Amniotic epithelial cell (primary cell): ENCODE measurements around the gene HES3.

Experiments used
- DNase-seq: peaks from one replicate; pipeline ENCODE4 v3.0.0-alpha.2; 2010; ENCODE audit warnings: low read depth

Gene HES3

DNA sequence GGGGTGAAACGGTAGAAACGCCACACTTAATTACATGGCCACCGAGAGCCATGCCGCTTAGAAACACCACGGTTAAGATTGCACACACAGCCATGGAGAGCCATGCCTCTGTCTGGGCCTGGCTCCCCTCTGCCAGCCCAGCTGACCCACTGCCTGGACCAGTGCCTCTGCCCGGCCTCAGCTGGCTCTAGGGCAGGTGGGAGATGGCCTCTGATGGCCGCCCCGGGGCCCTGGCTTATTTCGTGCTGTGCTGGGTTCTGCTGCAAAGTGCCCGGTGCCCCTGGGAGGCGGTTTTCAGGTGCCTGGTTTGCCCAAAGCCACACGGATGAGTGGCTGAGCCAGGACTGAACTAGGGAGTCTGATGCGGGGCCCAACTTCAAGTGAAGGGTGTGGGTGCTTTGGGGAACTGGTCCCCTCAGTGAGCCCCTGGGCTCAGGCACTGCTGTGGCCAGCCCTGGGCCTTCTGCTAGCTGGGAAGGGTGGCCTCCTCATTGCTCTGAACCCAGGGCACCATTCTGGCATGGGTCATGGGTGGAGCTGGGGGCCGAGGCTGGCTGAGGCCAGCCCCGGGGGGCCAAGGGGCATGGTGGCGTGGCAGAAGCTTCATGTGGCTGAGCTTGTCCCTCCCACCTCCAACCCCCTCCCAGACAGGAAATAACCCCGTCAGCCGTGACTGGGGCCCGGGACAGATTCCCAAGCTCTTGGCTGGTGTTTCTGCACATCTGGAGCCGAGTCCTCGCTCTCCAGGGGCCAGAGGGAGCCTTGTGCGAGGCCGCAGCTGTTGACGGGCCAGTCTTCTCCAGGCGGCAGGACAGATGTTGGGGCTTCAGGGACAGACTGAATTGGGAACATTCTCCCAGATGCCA lies 18.8 kb downstream of the HES3 start:
- DNase-seq = no peak

DNA sequence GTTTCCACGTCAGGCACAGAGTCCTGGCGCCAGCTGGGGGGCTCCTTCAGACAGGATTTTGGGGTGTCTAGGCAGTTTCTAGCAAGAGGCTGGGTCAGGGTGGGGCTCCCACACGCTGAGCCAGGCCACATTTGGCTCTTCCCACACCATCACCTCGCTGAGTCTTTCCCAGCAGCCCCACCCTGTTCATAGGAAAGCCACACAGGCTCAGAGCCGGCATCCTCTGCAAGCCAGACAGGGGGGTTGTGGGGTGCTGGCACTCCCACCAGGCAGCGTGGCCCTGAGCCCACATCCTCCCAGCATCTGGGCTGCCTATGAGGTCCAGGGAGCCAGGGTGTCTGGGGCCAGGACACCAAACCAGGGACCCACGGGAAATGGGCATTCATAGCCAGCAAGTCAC lies 19.7 kb downstream of the HES3 start:
- DNase-seq = no peak

DNA sequence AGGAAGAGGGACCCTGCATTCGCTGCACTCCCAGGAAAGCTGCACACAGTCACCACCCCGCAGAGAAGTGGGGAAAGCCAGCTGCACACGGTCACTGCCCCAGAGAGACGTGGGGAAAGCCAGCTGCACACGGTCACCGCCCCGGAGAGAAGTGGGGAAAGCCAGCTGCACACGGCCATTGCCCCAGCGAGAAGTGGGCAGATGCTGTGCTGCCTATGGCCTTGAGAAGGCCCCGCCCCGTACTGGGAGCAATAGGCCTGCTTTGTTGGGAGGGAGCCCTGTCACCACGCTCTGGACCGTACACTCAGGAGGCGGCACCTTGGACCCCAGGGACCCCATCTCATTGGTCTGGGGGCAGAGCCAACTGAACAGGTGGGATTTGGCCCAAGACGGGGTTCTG lies 21.2 kb downstream of the HES3 start:
- no peak for DNase-seq

DNA sequence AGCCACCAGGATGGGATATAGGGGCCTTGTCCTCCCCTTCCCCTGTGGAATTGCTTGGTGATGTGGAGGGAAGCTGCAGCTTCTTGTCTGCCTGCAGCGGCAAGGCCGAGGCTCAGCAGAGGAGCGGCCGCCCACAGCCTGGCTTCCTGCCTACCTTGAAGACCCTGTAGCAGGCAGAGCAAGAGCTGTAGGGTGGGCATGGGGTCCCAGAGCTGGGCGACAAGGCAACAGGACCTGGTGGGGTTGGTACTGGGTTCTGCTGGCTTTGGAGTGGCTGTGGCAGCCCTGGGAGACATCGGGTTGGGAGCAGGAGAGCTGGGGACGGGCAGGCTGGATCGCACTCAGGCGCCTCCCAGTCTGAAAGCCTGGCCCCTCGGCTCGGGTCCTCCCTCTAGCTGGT lies 22.7 kb downstream of the HES3 start:
- no peak for DNase-seq

DNA sequence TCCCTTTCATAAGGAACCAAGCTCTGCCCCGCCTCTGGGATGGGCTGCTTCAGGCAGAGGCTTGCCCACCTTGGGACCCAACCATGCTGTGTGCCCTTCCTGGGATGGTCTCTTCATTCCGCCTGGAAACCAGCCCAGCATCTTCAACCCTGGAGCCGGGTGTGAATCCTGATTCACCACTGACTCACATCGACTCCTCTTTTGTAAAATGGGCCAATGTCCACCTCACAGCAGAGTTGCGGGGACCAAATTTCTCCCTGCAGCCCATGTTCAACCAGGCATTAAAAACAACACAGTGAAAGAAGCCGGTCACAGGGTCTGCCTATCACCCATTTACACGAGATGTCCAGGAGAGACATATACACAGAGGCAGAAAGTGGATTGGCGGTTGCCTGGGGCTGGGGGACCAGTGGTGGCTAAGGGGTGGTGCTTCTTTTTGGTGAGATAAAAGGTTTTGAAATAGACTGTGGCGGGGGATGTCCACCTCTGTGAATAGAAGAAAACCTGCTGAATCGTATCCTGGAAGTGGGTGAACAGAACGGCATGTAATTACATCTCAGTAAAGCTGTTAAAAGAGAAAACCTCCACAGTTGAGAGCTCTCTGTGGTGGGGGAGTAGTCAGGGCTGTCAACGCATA lies 23.8 kb downstream of the HES3 start:
- DNase-seq = no peak

DNA sequence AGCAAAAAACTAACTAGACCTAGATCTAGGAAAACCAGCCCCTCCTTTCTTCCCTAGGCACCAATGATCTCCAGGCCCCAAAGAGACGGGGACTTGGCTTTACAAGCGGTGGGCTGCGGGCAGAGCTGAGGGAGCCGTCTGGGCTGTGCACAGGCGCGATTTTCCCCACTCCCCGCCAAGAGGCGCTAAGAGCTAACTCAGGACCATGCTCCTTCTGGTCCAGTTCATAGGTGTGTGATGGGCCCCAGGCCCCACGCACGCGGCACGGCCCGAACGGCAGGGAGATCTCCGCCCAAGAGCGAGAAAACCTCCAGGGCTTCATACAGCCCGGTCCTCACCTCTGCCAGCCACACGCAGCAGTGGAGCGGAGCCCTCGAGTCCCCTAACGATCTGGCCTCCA lies 24.4 kb downstream of the HES3 start:
- no peak for DNase-seq

DNA sequence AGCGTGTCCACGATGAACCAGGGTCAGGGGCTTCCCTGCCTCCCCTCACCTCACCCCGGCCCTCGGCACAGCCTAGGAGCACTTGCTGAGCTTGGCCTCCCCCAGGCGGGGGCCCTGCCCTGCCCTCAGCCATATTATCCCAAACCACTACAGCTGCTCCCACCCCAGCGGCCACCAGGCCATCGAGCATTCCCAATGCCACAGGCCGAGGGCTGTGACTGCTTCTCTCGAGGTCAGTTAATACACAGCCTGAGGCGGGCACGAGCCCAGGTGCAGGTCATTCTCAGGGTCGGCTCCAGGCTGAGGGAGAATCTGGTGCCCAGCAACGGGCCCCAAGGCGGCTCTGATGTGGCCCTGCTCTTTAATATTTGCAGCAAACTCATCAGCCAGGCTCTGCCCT lies 25.3 kb downstream of the HES3 start:
- DNase-seq = no peak

DNA sequence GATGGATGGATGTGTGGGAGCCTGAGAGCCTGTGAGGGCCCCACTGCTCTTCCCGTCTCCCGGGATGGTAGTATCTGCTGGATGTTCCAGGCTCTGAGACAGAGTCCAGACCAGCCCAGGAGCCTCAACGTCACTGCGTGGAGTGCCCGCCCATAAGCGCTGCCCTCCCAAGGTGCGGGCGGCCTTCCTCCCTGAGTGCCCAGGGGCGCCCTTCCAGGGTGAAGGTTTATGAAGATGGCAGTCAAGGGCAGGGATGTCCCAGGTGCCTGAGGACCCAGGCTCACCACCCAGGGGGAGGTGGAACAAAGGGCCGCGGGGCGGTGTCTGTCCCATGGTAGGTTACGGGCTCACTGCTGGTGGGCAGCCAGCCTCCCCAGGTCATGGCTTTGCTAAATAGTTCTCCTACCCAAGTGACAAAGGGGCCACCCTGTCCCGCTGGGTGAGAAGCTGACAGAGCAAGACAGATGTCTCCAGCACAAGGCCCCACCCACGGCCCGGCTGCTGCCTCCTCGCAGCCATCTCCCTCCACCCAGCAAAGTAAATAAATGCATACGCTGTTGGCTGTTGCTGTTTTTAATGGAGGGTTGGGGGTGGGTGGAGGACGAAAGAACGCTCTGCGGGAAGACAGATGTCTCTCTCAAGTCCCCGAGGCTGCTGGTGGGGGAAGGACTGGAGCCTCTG lies 25.9 kb downstream of the HES3 start:
- DNase-seq = peak; percentile 78

DNA sequence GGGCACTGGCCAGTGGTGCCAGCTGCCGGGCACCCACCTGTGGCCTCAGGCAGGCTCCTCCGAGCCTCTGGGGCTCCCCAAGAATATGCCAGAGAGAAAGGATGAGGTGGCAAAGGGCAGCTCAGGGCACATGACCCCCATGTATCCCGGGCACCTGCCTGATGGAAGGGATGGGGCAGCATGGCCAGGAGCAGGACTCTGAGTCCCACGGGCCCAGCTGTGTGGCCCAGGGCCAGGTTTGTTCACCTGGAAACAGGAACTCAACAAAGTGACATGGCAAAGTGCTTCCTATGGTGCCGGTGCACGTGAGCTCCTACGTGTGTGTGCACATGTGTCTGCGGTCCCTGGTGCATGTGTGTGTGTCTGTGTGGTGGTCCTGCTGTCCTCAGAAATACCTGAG lies 26.4 kb downstream of the HES3 start:
- DNase-seq = no peak

DNA sequence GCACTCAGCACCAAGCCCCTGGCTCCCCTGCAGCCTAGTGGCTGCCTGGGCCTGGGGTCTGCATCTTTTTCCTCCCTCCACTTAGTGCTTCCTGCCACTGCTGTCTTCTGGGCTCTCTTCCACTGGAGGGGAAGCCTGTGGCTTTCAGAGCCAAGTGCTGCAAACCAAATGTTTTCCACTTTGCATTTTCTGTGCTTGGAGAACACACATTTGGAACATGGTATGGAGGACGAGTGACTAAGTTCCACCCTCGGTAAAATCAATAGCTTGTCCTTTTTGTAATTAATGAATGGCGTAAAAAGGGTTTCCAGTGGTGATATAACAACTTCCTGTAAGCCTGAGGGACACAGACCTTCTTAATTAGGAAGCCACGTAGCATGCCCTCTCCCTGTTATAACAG lies 27.0 kb downstream of the HES3 start:
- no peak for DNase-seq

DNA sequence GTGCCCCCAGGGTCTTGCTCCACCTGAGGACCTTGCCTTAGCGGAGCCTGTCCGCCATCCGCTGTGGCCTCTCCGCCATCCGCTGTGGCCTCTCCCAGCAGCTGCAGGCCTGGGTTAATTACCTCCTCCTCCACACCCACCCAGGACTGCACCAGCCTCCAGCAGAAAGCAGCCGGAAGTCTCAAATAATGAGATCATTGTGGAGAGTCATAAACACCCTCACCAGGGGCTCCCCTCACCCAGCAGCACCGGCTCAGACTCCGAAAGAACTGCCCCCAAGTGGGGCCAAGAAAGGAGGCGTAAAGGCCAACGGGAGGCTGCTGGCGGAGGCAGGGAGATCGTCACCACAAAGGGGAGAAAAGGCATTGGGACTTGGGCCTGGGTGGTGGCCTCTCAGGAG lies 27.6 kb downstream of the HES3 start:
- DNase-seq = no peak

DNA sequence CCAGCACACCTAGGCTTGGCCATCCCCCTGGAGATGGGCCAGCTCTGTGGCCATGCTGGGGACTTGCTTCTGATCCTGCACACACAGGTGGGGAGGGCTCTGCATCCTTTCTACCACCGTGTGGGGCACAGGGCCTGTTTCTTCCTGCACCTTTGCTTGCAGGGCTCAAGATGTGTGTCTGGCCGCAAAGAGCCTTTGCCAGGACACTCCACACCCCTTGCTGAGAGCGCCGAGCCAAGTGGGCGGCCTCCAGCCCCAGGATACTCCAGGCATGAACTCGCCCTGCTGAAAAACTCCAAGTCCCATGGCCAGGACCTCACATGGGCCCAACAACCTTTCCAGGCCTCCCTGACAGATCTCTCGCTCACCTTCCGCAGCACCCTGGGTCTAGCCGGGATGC lies 28.5 kb downstream of the HES3 start:
- no peak for DNase-seq

DNA sequence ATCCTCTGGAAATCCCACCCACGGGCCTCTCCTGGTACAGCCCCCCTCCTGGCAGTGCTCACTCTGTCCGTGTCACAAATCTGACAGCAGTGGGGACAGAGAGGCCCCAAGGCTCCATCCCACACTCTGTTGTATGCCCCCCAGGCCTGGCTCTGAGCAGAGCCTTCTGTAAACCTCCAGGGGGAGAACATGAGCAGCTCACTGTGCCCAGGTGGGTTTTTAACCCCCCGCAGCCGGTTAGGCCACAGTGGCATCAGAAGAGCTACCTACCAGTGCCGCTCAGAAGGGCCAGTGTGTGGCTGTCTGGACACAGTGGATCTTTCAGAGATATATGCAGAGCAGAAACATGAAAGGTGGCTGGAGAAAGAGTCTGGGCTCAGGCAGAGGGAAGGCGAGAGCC lies 28.9 kb downstream of the HES3 start:
- no peak for DNase-seq

DNA sequence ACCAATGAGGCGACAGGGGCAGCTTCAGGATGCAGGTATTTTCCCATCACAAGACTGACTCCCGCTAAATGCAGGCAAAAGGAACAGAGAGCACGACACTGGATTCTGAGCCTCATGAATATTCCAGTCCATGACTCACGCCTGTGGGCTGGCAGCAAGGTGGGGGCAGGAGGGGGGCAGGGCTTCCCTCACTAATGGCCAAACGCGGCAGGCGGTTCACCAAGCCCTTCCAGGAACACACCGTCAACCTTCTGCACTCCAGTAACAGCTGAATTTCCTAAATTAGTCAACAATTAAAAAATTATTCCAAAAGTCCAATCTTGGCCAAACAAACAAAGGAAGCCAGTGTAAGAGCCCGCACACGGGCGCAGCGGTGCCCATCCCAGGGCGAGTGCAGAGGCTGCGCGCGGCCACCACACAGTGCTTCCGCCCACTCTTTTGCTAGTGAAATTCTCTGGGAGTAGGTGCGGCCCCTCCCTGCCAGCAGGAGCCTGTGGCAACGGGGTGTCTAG lies 29.5 kb downstream of the HES3 start:
- DNase-seq = peak; percentile 71

DNA sequence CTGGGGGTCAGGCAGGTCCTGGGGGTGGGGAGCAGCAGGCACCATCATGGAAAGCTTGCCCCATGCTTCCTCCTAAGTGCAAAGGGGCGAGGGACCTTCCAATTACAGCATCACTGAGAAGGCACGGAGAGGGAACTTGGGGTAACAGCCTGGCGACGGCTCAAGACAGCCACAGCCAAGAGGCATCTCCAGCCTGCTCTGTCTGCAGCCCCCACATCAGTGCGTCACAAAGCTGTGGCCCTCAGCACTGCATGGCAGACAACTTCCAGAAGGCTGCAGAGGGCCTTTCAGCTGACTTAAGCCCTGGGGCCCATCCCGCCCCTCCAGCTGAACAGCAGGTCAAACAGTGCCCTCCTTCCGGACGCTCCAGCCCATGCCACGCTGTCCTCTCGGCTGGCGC lies 30.1 kb downstream of the HES3 start:
- no peak for DNase-seq

DNA sequence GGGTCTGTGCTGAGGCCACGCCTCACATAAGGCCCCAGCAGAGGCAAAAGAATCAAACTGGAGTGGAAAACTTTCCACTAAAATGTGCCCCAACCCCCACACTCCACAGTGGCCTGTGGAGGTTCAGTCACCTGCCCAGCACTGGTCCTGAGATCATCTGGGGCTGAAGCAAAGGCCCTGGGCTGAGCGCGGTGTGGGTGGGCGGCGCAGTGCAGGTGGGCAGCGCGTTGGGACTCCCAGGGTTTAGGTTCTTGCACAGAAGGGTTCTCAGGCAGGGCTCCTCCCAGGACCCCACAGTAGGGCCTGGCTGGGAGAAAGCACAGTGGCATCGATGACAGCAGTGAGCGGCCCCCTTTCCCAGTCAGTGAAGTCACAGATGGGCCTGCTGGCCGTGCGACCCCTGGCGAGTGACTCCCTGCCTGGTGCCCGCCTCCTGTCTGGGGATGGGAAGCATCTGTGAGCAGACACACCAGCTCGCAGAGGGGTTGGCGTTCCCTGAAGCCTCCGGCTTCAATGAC lies 30.7 kb downstream of the HES3 start:
- DNase-seq = no peak

DNA sequence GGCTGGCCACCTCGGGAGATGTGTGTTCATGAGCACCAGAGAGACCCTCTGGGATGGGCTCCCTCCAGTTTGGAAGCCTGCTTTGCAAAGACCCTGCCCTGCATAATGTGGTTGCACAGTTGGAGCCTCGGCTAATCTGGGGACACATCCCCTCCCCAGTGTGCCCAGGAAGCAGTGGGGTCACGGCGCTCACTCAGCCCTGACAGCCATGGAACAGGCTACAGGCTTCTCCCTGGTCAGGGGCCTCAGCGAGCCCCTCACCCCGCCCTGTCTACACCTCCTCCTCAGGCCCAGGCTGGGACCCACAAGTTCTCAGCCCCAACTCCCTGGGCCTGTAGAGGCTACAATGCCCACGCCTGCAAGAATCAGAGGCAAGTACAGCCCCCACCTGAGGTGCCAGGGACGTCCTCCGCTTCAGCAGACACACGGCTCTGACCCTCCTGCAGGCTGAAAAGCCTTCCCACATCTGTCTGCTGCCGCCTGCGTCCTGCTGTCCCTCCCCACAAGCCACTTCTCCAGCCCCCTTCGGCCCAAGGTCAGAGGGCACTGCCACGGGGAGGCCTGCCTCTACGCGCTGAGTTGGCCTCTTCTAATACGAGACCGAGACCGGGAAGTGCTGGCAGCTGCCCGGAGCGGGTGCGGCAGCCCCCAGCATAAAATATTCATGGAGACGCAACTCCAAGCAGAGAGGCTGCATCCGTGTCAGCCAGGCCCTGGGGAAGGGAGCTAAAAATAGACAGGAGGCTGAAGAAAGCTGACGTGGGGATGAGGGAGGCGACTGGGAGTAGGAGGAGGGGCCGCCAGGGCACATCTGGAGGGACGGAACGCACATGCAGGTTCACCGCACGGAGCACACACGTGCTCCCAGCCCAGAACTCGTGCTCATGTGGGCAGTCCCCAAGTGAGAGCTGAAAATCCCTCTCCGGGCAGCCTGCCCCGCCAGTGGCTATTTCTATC lies 32.1 kb downstream of the HES3 start:
- DNase-seq = peak; percentile 85

DNA sequence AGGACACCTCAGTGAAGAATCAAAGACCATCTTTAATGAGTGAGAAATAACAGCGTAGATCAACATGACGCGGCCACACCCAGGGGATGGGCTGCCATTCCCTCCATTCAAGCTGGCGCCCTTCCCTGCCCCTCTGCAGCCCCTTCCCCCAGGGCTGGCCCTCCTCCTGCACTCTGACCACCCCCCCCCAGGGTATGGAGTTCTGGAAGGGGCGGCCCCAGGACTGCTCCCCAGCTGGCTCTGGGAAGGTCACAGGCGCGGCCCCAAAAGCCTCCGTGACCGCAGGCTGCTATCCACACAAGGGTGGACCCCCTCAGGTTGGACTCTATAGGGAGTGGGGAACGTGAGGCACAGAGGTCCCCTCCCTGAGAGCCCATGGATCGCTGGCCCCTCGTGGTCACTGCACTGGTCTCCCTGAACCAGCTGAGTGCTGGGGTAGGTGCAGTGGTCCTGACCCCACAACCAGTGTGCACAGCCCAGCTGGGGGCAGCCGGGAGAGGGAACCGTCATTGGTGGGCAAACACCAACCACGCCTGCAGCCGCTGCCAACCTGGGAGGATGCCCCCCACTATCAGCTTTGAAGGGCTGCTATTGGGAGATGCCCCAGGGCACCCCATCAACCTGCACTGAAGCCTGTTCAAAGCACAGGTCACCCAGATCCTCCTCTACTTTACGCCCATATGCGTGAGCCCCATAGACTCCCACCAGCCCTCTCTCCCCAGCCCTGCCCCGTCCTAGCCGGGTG lies 33.0 kb downstream of the HES3 start:
- DNase-seq = no peak

DNA sequence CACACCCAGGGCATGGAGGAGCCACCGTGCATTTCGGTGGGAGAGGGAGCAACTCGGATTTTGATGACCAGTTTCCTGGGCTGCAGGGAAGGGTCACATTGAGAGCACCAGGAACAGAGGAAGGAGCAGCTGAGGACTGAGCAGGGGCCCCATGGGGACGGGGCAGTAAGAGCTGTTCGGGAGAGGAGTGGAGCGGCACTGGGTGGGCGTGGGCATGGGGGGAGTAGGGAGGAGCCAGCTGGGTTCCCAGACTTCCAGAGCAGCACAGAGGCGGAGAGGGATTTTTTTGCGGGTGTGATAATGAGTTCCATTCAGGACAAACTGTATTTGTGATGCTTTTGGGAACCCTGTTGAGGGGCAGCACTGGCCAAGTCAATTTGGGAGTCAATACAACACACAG lies 34.3 kb downstream of the HES3 start:
- no peak for DNase-seq

DNA sequence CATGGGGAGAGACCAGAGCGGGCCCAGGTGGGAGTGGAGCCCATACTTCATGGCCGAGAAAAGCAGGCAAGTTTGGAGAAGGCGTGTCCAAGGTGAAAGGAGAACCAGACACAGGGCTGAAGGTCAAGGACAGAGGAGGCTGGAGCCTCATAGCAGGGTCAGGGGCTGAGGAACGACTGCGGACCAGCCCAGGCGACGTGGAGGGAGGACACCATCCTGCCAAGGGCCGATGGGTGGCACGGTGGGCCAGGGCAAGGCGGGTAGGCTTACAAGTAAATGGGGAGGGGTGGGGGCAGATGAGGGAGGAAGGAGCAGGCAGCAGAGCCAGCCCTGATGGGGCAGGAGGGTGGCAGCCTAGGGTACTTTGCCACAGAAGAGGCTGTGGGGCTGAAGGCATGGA lies 35.1 kb downstream of the HES3 start:
- DNase-seq = no peak
